SJCRH30 (cell line): Measurements from ENCODE around the gene PFKFB2. TPM values are rescaled to one million over a fixed set of nuclear protein-coding genes. Genes with fewer than 3 reads are reported as not detected.

Experiments used
- DNase-seq, 2 experiments: peaks; one replicate each; pipeline ENCODE4 v3.0.0-alpha.2; 2015 to 2020
- H3K27ac ChIP-seq: fragments of 250-450 bp; sonication (Bioruptor Pico); 2 replicates; pipeline ENCODE4 v1.5.1; 2020; ENCODE audit warnings: mild to moderate bottlenecking, moderate library complexity
- H3K27me3 ChIP-seq: fragments of 250-450 bp; sonication (Bioruptor Pico); 2 replicates; pipeline ENCODE4 v1.5.1; 2020; ENCODE audit warnings: mild to moderate bottlenecking, moderate library complexity
- H3K36me3 ChIP-seq: fragments of 250-450 bp; sonication (Bioruptor Pico); 2 replicates; pipeline ENCODE4 v1.5.1; 2020; ENCODE audit warnings: mild to moderate bottlenecking, moderate library complexity
- H3K4me1 ChIP-seq: fragments of 250-450 bp; sonication (Bioruptor Pico); 2 replicates; pipeline ENCODE4 v1.5.1; 2020; ENCODE audit warnings: mild to moderate bottlenecking, moderate library complexity
- H3K4me3 ChIP-seq: fragments of 250-450 bp; sonication (Bioruptor Pico); 2 replicates; pipeline ENCODE4 v1.5.1; 2020; ENCODE audit warnings: mild to moderate bottlenecking, moderate library complexity
- H3K9me3 ChIP-seq: fragments of 250-450 bp; sonication (Bioruptor Pico); replicated peaks from 2 replicates; pipeline ENCODE4 v1.5.1; 2020; ENCODE audit warnings: mild to moderate bottlenecking, moderate library complexity
- total RNA-seq: library from RNA; depleted of rRNA; stranded (reverse); fragments of >200 nt; shearing (Covaris generic); gene quantifications from 2 replicates; pipeline ENCODE4 v1.2.3, GENCODE V29; 2014

PFKFB2 gene
- total RNA-seq, 1 experiment from 2014 or later: 1.0 TPM

GRCh38 chr1:207060596-207060995, 7.5 kb downstream of the PFKFB2 start:
- H3K27ac ChIP-seq: no peak overlapping the region
- H3K9me3 ChIP-seq: no peaks in the 10 kb centered on the region
- no peak overlapping the region for H3K4me3 ChIP-seq
- no peaks in the 10 kb centered on the region for H3K36me3 ChIP-seq
- H3K4me1 ChIP-seq: no peaks in the 10 kb centered on the region; the same call in 1 of the 2 replicates
- H3K27me3 ChIP-seq: peaks cover 4% of the 10 kb centered on the region
- DNase-seq: no peak

- Histone ChIP-seq H3K27ac (no peak overlapping the region), H3K4me1 (no peaks in the 10 kb centered on the region; the same call in 1 of the 2 replicates), H3K36me3 (no peaks in the 10 kb centered on the region), H3K9me3 (no peaks in the 10 kb centered on the region), H3K27me3 (peaks cover 4% of the 10 kb centered on the region; the same call in 1 of the 2 replicates), H3K4me3 (no peak overlapping the region)
- no peak for DNase-seq
Measured at GRCh38 chr1:207062058-207062457, 9.0 kb downstream of the PFKFB2 start.

GRCh38 chr1:207063014-207063413, 9.9 kb downstream of the PFKFB2 start:
- Histone ChIP-seq H3K4me3 (no peak overlapping the region), H3K36me3 (no peaks in the 10 kb centered on the region), H3K27me3 (peaks cover 4% of the 10 kb centered on the region; the same call in 1 of the 2 replicates), H3K9me3 (no peaks in the 10 kb centered on the region), H3K27ac (no peak overlapping the region), H3K4me1 (no peaks in the 10 kb centered on the region; the same call in 1 of the 2 replicates)
- no peak for DNase-seq

- no peak for DNase-seq
- Histone ChIP-seq H3K4me3 (no peak overlapping the region), H3K9me3 (no peaks in the 10 kb centered on the region), H3K36me3 (no peaks in the 10 kb centered on the region), H3K4me1 (no peaks in the 10 kb centered on the region; the same call in 1 of the 2 replicates), H3K27ac (no peak overlapping the region), H3K27me3 (peaks cover 4% of the 10 kb centered on the region; the same call in 1 of the 2 replicates)
Measured at GRCh38 chr1:207064561-207064960, 11.5 kb downstream of the PFKFB2 start.

- no peak overlapping the region for H3K27ac ChIP-seq
- no peaks in the 10 kb centered on the region for H3K36me3 ChIP-seq
- H3K27me3 ChIP-seq: peaks cover 4% of the 10 kb centered on the region; the same call in 1 of the 2 replicates
- no peaks in the 10 kb centered on the region for H3K9me3 ChIP-seq
- H3K4me1 ChIP-seq: no peaks in the 10 kb centered on the region
- no peak for DNase-seq
- no peak overlapping the region for H3K4me3 ChIP-seq
Measured at GRCh38 chr1:207067185-207067584, 14.1 kb downstream of the PFKFB2 start.

GRCh38 chr1:207067665-207068064, 14.6 kb downstream of the PFKFB2 start:
- no peaks in the 10 kb centered on the region for H3K4me1 ChIP-seq
- no peaks in the 10 kb centered on the region for H3K36me3 ChIP-seq
- DNase-seq: no peak
- peaks cover 4% of the 10 kb centered on the region; the same call in 1 of the 2 replicates for H3K27me3 ChIP-seq
- no peak overlapping the region for H3K4me3 ChIP-seq
- H3K9me3 ChIP-seq: no peaks in the 10 kb centered on the region
- H3K27ac ChIP-seq: no peak overlapping the region

GRCh38 chr1:207069061-207069460, 16.0 kb downstream of the PFKFB2 start:
- Histone ChIP-seq H3K36me3 (no peaks in the 10 kb centered on the region), H3K27me3 (peaks cover 4% of the 10 kb centered on the region; the same call in 1 of the 2 replicates), H3K27ac (no peak overlapping the region), H3K4me3 (no peak overlapping the region), H3K9me3 (no peaks in the 10 kb centered on the region), H3K4me1 (no peaks in the 10 kb centered on the region)
- DNase-seq: no peak

GRCh38 chr1:207069858-207070506, 16.9 kb downstream of the PFKFB2 start:
- Histone ChIP-seq H3K9me3 (no peaks in the 10 kb centered on the region), H3K4me3 (no peak overlapping the region), H3K27me3 (peaks cover 2% of the 10 kb centered on the region; the same call in 1 of the 2 replicates), H3K36me3 (no peaks in the 10 kb centered on the region), H3K4me1 (no peaks in the 10 kb centered on the region), H3K27ac (no peak overlapping the region)
- DNase-seq: no peak

GRCh38 chr1:207070811-207071210, 17.7 kb downstream of the PFKFB2 start:
- Histone ChIP-seq H3K27ac (no peak overlapping the region), H3K36me3 (no peaks in the 10 kb centered on the region), H3K4me3 (no peak overlapping the region), H3K4me1 (no peaks in the 10 kb centered on the region), H3K27me3 (no peaks in the 10 kb centered on the region), H3K9me3 (no peaks in the 10 kb centered on the region)
- no peak for DNase-seq

- no peak for DNase-seq
- Histone ChIP-seq H3K27ac (no peak overlapping the region), H3K27me3 (no peaks in the 10 kb centered on the region), H3K9me3 (no peaks in the 10 kb centered on the region), H3K4me1 (no peaks in the 10 kb centered on the region), H3K36me3 (no peaks in the 10 kb centered on the region), H3K4me3 (no peak overlapping the region)
Measured at GRCh38 chr1:207071426-207071825, 18.4 kb downstream of the PFKFB2 start.

GRCh38 chr1:207072233-207072632, 19.2 kb downstream of the PFKFB2 start:
- Histone ChIP-seq H3K4me1 (no peaks in the 10 kb centered on the region), H3K27ac (no peak overlapping the region), H3K4me3 (no peak overlapping the region), H3K27me3 (no peaks in the 10 kb centered on the region), H3K36me3 (no peaks in the 10 kb centered on the region), H3K9me3 (no peaks in the 10 kb centered on the region)
- no peak for DNase-seq

GRCh38 chr1:207073906-207074820, 21.1 kb downstream of the PFKFB2 start:
- no peaks in the 10 kb centered on the region for H3K4me1 ChIP-seq
- no peak for DNase-seq

GRCh38 chr1:207076181-207076955, 23.3 kb downstream of the PFKFB2 start:
- H3K36me3 ChIP-seq: no peaks in the 10 kb centered on the region
- no peak overlapping the region for H3K27ac ChIP-seq
- H3K4me1 ChIP-seq: no peaks in the 10 kb centered on the region
- DNase-seq: no peak
- no peaks in the 10 kb centered on the region for H3K27me3 ChIP-seq
- no peaks in the 10 kb centered on the region for H3K9me3 ChIP-seq
- H3K4me3 ChIP-seq: no peak overlapping the region

More at GRCh38 chr1:207073906-207074820, 21.1 kb downstream of the PFKFB2 start:
- H3K9me3 ChIP-seq: no peaks in the 10 kb centered on the region
- H3K27me3 ChIP-seq: no peaks in the 10 kb centered on the region
- H3K4me3 ChIP-seq: no peak overlapping the region
- no peak overlapping the region for H3K27ac ChIP-seq
- H3K36me3 ChIP-seq: no peaks in the 10 kb centered on the region

- no peak overlapping the region for H3K4me3 ChIP-seq
- H3K27ac ChIP-seq: no peak overlapping the region
- H3K9me3 ChIP-seq: no peaks in the 10 kb centered on the region
- H3K4me1 ChIP-seq: no peaks in the 10 kb centered on the region
- 0 out of 2 replicates have a peak, but pooled peaks cover 3% of the 10 kb centered on the region for H3K27me3 ChIP-seq
- no peak for DNase-seq
- H3K36me3 ChIP-seq: no peaks in the 10 kb centered on the region
Measured at GRCh38 chr1:207077012-207077411, 23.9 kb downstream of the PFKFB2 start.
